SK-N-SH treated with all-trans-retinoic acid at 6 μM for 48 hours (cell line): Measurements from ENCODE around the gene ACKR4.
A peak's percentile ranks its signal among the peaks of the same experiment; 100 is the strongest.

ENCODE experiments used
- ARNTL ChIP-seq: fragments of 450-650 bp; formaldehyde crosslinking; IDR thresholded peaks from 2 replicates; pipeline ENCODE4 v1.5.0; 2020; ENCODE audit warnings: low read depth, mild to moderate bottlenecking, moderate library complexity, borderline replicate concordance
- CSDC2 ChIP-seq: fragments of 250-450 bp; sonication (Bioruptor Pico); IDR thresholded peaks from 2 replicates; pipeline ENCODE4 v1.5.0; 2020; ENCODE audit warnings: mild to moderate bottlenecking, moderate library complexity
- OSR1 ChIP-seq: fragments of 250-450 bp; sonication (Bioruptor Pico); IDR thresholded peaks from 2 replicates; pipeline ENCODE4 v1.8.0; 2022; ENCODE audit warnings: moderate library complexity, mild to moderate bottlenecking, inconsistent platforms
- TCF4 ChIP-seq: fragments of 250-450 bp; sonication (Bioruptor Pico); IDR thresholded peaks from 2 replicates; pipeline ENCODE4 v1.8.0; 2021; ENCODE audit warnings: mild to moderate bottlenecking, moderate library complexity, borderline replicate concordance
- ZC3H10 ChIP-seq: fragments of 250-450 bp; sonication (Bioruptor Pico); IDR thresholded peaks from 2 replicates; pipeline ENCODE4 v1.5.1; 2021; ENCODE audit warnings: mild to moderate bottlenecking, moderate library complexity
- ZFP3 ChIP-seq: fragments of 250-450 bp; sonication (Bioruptor Pico); IDR thresholded peaks from 2 replicates; pipeline ENCODE4 v1.5.0; 2020; ENCODE audit warnings: mild to moderate bottlenecking, moderate library complexity
- ZFP30 ChIP-seq: fragments of 450-650 bp; formaldehyde crosslinking; IDR thresholded peaks from 2 replicates; pipeline ENCODE4 v1.5.0; 2022; ENCODE audit warnings: mild to moderate bottlenecking, moderate library complexity
- TF ChIP-seq, protein P1 (sequence below): fragments of 250-450 bp; sonication (Bioruptor Pico); IDR thresholded peaks from 2 replicates; pipeline ENCODE4 v1.8.0; 2020; ENCODE audit warnings: mild to moderate bottlenecking, moderate library complexity, borderline replicate concordance
- TF ChIP-seq, protein P2 (sequence below): fragments of 250-450 bp; sonication (Bioruptor Pico); IDR thresholded peaks from 2 replicates; pipeline ENCODE4 v1.5.0; 2020; ENCODE audit warnings: mild to moderate bottlenecking, moderate library complexity
- TF ChIP-seq, protein P3 (sequence below): fragments of 250-450 bp; sonication (Bioruptor Pico); IDR thresholded peaks from 2 replicates; pipeline ENCODE4 v1.8.0; 2021; ENCODE audit warnings: low read depth, mild to moderate bottlenecking, moderate library complexity, borderline replicate concordance
- TF ChIP-seq, protein P4 (sequence below): fragments of 250-450 bp; sonication (Bioruptor Pico); IDR thresholded peaks from 2 replicates; pipeline ENCODE4 v1.5.1; 2021; ENCODE audit warnings: mild to moderate bottlenecking, moderate library complexity

DNA sequence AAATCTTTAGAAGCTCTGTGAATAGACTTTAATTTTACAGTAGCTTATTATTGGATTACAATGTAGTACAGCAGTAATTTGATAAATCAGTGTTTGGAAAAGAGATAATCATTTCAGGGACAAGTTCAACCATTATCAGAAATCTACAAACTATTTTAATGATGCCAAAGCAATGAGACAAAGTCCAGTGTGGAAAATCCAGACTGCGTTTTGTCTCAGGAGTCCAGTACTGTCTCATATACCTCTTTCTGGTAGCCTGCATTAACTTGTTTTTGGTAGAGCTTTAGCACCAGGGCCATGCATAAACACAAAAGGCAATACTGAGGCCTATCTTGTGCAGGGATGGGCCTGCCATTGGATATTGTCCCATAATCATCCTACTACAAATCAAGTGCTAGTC lies 19.7 kb downstream of the ACKR4 start:
- TF ChIP-seq OSR1 (CRISPR knock-in tag) = no peak
- no peak for TF ChIP-seq ZFP30 (CRISPR knock-in tag)
- TF ChIP-seq ARNTL (CRISPR knock-in tag) = no peak
- TF ChIP-seq, protein P1, sequence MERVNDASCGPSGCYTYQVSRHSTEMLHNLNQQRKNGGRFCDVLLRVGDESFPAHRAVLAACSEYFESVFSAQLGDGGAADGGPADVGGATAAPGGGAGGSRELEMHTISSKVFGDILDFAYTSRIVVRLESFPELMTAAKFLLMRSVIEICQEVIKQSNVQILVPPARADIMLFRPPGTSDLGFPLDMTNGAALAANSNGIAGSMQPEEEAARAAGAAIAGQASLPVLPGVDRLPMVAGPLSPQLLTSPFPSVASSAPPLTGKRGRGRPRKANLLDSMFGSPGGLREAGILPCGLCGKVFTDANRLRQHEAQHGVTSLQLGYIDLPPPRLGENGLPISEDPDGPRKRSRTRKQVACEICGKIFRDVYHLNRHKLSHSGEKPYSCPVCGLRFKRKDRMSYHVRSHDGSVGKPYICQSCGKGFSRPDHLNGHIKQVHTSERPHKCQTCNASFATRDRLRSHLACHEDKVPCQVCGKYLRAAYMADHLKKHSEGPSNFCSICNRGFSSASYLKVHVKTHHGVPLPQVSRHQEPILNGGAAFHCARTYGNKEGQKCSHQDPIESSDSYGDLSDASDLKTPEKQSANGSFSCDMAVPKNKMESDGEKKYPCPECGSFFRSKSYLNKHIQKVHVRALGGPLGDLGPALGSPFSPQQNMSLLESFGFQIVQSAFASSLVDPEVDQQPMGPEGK (CRISPR knock-in tag) = no peak
- peak; percentile 27; the same call in 1 of the 2 replicates for TF ChIP-seq TCF4 (CRISPR knock-in tag)
- no peak for TF ChIP-seq ZFP3 (CRISPR knock-in tag)
- TF ChIP-seq, protein P2, sequence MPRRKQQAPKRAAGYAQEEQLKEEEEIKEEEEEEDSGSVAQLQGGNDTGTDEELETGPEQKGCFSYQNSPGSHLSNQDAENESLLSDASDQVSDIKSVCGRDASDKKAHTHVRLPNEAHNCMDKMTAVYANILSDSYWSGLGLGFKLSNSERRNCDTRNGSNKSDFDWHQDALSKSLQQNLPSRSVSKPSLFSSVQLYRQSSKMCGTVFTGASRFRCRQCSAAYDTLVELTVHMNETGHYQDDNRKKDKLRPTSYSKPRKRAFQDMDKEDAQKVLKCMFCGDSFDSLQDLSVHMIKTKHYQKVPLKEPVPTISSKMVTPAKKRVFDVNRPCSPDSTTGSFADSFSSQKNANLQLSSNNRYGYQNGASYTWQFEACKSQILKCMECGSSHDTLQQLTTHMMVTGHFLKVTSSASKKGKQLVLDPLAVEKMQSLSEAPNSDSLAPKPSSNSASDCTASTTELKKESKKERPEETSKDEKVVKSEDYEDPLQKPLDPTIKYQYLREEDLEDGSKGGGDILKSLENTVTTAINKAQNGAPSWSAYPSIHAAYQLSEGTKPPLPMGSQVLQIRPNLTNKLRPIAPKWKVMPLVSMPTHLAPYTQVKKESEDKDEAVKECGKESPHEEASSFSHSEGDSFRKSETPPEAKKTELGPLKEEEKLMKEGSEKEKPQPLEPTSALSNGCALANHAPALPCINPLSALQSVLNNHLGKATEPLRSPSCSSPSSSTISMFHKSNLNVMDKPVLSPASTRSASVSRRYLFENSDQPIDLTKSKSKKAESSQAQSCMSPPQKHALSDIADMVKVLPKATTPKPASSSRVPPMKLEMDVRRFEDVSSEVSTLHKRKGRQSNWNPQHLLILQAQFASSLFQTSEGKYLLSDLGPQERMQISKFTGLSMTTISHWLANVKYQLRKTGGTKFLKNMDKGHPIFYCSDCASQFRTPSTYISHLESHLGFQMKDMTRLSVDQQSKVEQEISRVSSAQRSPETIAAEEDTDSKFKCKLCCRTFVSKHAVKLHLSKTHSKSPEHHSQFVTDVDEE (CRISPR knock-in tag) = no peak
- TF ChIP-seq, protein P3, sequence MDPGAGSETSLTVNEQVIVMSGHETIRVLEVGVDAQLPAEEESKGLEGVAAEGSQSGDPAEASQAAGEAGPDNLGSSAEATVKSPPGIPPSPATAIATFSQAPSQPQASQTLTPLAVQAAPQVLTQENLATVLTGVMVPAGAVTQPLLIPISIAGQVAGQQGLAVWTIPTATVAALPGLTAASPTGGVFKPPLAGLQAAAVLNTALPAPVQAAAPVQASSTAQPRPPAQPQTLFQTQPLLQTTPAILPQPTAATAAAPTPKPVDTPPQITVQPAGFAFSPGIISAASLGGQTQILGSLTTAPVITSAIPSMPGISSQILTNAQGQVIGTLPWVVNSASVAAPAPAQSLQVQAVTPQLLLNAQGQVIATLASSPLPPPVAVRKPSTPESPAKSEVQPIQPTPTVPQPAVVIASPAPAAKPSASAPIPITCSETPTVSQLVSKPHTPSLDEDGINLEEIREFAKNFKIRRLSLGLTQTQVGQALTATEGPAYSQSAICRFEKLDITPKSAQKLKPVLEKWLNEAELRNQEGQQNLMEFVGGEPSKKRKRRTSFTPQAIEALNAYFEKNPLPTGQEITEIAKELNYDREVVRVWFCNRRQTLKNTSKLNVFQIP (CRISPR knock-in tag) = no peak
- TF ChIP-seq CSDC2 (CRISPR knock-in tag) = no peak
- TF ChIP-seq, protein P4, sequence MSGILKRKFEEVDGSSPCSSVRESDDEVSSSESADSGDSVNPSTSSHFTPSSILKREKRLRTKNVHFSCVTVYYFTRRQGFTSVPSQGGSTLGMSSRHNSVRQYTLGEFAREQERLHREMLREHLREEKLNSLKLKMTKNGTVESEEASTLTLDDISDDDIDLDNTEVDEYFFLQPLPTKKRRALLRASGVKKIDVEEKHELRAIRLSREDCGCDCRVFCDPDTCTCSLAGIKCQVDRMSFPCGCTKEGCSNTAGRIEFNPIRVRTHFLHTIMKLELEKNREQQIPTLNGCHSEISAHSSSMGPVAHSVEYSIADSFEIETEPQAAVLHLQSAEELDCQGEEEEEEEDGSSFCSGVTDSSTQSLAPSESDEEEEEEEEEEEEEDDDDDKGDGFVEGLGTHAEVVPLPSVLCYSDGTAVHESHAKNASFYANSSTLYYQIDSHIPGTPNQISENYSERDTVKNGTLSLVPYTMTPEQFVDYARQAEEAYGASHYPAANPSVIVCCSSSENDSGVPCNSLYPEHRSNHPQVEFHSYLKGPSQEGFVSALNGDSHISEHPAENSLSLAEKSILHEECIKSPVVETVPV (CRISPR knock-in tag) = no peak
- TF ChIP-seq ZC3H10 (CRISPR knock-in tag) = no peak
